GM12865 (cell line): ENCODE data around the gene CCNF.
A peak's percentile ranks its signal among the peaks of the same experiment; 100 is the strongest.

ENCODE experiments used
- DNase-seq: peaks from one replicate; pipeline ENCODE4 v3.0.0; 2010; ENCODE audit warnings: low read depth
- H3K4me3 ChIP-seq: 2 replicates; pipeline ENCODE4 v1.5.1; 2011; ENCODE audit warnings: mild to moderate bottlenecking, low read depth, low read length, control low read depth
- TF ChIP-seq, protein P1 (sequence below): IDR thresholded peaks from 2 replicates; pipeline ENCODE4 v1.5.1; 2011; ENCODE audit warnings: low read length, control low read depth, low read depth, inconsistent platforms; ENCODE audit not compliant: insufficient read depth; ENCODE audit errors: missing control alignments

CCNF gene

DNA sequence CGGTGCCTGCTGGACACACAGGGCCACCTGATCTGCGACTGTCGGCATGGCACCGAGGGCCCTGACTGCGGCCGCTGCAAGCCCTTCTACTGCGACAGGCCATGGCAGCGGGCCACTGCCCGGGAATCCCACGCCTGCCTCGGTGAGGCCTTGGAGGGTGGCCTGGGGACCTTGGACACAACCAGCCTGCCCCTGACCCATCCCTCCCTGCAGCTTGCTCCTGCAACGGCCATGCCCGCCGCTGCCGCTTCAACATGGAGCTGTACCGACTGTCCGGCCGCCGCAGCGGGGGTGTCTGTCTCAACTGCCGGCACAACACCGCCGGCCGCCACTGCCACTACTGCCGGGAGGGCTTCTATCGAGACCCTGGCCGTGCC lies 43.2 kb downstream of the CCNF start:
- H3K4me3 ChIP-seq = no peak overlapping the region

GRCh38 chr16:2472885-2473445 lies 43.7 kb downstream of the CCNF start:
- H3K4me3 ChIP-seq = no peak overlapping the region
- no peak for DNase-seq
- TF ChIP-seq, protein P1, sequence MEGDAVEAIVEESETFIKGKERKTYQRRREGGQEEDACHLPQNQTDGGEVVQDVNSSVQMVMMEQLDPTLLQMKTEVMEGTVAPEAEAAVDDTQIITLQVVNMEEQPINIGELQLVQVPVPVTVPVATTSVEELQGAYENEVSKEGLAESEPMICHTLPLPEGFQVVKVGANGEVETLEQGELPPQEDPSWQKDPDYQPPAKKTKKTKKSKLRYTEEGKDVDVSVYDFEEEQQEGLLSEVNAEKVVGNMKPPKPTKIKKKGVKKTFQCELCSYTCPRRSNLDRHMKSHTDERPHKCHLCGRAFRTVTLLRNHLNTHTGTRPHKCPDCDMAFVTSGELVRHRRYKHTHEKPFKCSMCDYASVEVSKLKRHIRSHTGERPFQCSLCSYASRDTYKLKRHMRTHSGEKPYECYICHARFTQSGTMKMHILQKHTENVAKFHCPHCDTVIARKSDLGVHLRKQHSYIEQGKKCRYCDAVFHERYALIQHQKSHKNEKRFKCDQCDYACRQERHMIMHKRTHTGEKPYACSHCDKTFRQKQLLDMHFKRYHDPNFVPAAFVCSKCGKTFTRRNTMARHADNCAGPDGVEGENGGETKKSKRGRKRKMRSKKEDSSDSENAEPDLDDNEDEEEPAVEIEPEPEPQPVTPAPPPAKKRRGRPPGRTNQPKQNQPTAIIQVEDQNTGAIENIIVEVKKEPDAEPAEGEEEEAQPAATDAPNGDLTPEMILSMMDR = no peak

More for the DNA sequence above, 43.2 kb downstream of the CCNF start:
- TF ChIP-seq, protein P1 = no peak
- DNase-seq = no peak

DNA sequence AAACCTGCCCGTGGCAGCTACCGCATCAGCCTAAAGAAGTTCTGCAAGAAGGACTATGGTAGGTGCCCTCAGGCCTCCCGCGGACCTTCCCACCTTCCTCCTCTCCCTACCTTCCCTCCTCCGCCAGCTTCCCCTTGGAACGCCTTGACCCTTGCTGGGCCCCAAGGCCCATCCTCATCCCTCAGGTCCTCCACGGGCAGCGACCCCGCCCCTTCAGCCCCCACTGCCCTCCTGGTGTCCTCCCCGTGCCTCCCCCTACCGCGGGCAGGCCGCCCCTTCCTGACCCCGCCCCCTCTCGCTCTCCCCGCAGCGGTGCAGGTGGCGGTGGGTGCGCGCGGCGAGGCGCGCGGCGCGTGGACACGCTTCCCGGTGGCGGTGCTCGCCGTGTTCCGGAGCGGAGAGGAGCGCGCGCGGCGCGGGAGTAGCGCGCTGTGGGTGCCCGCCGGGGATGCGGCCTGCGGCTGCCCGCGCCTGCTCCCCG lies 44.2 kb downstream of the CCNF start:
- no peak for DNase-seq
- peak overlapping the region; percentile 29 for H3K4me3 ChIP-seq
- TF ChIP-seq, protein P1 = no peak

GRCh38 chr16:2473999-2474876 lies 45.0 kb downstream of the CCNF start:
- peak overlapping the region; percentile 92 for H3K4me3 ChIP-seq
- TF ChIP-seq, protein P1 = peak; percentile 55
- peak; percentile 72 for DNase-seq

DNA sequence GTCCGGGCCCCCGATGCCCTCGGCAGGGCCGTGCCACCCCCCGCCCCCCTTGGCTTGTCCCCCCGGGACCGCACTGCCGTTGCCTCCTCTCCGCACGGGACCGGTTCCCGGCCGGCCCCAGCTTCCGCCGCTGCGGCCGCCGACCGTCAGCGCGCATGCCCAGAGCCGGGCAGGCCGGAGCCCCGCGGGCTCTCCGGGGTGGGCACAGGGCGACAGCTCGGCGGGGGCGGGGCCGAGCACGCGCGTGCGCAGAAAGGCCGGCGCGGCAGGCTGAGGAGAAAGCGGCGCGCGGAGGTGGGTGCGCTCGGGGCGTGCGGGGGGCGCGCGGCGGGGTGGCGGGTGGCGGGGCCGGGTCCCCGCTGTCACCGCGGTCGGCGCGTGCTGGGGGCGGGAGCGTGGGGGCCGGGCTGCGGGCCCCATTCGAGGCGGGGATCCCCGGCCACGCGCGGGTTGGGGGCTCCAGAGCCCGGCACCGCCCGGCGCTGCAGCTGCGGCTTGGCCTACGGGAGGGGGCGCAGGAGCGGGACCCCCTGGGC lies 45.7 kb downstream of the CCNF start, which contains the start of gene TBC1D24:
Gene TBC1D24 (plus strand): TSS at position 251 of the 536 bp plus-strand sequence. CDS start 21,022 bp downstream, outside the sequence.
- TF ChIP-seq, protein P1 = no peak
- H3K4me3 ChIP-seq = peak within 1 kb of the TSS; percentile 92
- DNase-seq = peak; percentile 92

DNA sequence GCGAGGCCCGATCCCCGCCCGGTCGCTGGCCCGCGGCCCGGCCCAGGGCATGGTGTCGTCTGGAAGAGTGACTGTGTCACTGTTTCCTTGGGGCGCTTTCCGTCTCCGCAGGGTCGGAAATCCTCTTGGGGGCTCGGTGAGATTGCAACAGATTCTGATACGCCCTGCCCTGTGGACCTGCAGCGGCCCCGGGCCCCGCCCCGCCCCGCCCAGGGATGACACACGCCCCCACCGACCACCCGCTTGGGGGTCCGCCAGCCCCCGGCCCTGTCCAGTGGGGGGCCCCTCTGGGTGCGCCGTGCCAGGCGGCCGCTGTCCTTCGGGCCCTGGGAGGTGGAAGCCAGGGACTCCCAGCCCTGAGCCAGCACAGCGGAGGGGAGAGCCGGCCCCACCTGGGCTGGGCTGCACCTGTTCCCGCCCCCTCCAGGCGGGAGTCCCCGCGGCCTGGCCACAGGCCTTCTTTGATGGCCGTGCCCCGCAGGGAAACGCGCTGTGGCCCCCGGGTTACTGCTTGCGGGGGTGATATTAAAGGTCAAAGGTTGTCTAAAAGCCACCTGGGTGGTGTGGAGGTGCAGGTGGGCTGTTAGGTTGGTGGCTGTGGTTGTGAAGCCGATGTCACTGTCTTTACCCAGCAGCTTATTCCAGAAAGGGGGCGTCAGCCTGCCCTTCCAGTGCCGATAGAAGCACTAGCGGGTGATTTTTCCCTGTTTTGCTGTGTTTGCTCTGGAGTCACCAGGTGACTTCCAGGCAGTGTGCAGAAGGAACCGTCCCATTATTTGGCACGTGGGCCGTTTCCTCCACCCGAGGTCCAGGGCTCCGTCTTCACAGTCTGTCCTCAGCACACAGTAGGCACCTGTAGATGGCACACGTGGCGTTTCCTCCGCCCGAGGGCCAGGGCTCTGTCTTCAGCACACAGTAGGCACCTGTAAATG lies 46.4 kb downstream of the CCNF start:
- H3K4me3 ChIP-seq = peak overlapping the region; percentile 62
- TF ChIP-seq, protein P1 = no peak
- peak; percentile 44 for DNase-seq
